Panc1 (cell line): ENCODE data around the gene ADGRB3.

Source experiments
- POLR2AphosphoS5 ChIP-seq: IDR thresholded peaks from 2 replicates; pipeline ENCODE4 v1.6.1; 2012; ENCODE audit warnings: mild to moderate bottlenecking, low read depth, low read length, moderate library complexity
- TF ChIP-seq, protein P1 (sequence below): fragments of 450-650 bp; IDR thresholded peaks from 2 replicates; pipeline ENCODE4 v1.5.1; 2017; ENCODE audit warnings: mild to moderate bottlenecking

DNA sequence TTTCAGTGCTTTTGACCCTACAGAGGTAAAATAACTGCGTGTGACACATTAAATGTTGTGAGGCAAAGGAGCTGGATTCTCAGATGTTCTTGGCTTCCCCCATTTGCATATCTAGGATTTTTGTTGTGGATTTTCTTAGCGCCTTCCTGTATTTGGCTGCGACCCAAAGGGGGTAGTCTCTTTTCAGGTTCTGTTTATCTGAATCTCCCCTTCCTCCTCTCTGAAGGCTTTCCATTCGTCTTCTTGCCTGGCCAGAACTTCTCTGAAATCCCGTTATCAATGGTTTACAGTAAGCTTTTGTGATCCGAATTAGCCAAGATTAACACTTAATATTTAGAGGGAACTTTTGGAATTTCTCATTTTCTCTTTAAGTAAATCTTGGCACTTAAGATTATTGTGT, 60.8 kb downstream of the ADGRB3 start:
- TF ChIP-seq, protein P1, sequence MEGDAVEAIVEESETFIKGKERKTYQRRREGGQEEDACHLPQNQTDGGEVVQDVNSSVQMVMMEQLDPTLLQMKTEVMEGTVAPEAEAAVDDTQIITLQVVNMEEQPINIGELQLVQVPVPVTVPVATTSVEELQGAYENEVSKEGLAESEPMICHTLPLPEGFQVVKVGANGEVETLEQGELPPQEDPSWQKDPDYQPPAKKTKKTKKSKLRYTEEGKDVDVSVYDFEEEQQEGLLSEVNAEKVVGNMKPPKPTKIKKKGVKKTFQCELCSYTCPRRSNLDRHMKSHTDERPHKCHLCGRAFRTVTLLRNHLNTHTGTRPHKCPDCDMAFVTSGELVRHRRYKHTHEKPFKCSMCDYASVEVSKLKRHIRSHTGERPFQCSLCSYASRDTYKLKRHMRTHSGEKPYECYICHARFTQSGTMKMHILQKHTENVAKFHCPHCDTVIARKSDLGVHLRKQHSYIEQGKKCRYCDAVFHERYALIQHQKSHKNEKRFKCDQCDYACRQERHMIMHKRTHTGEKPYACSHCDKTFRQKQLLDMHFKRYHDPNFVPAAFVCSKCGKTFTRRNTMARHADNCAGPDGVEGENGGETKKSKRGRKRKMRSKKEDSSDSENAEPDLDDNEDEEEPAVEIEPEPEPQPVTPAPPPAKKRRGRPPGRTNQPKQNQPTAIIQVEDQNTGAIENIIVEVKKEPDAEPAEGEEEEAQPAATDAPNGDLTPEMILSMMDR = no peak
- no peak for TF ChIP-seq POLR2AphosphoS5
